A673 (cell line): Measurements from ENCODE around the gene HLA-B. TPM values are rescaled to one million over a fixed set of nuclear protein-coding genes. Genes with fewer than 3 reads are reported as not detected.
A peak's percentile ranks its signal among the peaks of the same experiment; 100 is the strongest.

Experiments used
- BruUV-seq: library from RNA; stranded (reverse); fragments of 400-500 nt; replicated peaks from 2 replicates; lab custom pipeline; 2021; lab: Mats Ljungman, UMichigan
- CTCF ChIA-PET: fragments of 300-600 bp; sonication (Branson Sonifier 250); formaldehyde crosslinking; loops from one replicate; lab custom pipeline; 2022; ENCODE audit warnings: antibody characterized with exemption; lab: Charles Lee
- POLR2A ChIA-PET: fragments of 300-600 bp; sonication (Branson Sonifier 250); formaldehyde crosslinking; loops from one replicate; lab custom pipeline; 2022; ENCODE audit warnings: antibody characterized with exemption; ENCODE audit not compliant: low non-redundant PET; lab: Charles Lee
- DNase-seq: peaks from one replicate; pipeline ENCODE4 v3.0.0-alpha.2; 2015; ENCODE audit warnings: low spot score
- H3K27ac ChIP-seq: fragments of 200-600 bp; sonication (generic); 2 replicates; pipeline ENCODE4 v1.5.1; 2016; ENCODE audit warnings: mixed run types, low read depth, mild to moderate bottlenecking, mixed read lengths, antibody characterized with exemption, low read length; ENCODE audit not compliant: poor library complexity, severe bottlenecking
- H3K27me3 ChIP-seq: fragments of 200-600 bp; sonication (generic); replicated peaks from 2 replicates; pipeline ENCODE4 v1.6.1; 2017; ENCODE audit warnings: mixed run types, low read depth, mild to moderate bottlenecking, mixed read lengths, antibody characterized with exemption, low read length; ENCODE audit not compliant: insufficient read depth, poor library complexity
- H3K36me3 ChIP-seq: fragments of 200-600 bp; sonication (generic); 2 replicates; pipeline ENCODE4 v1.6.1; 2016; ENCODE audit warnings: mixed run types, mild to moderate bottlenecking, mixed read lengths, antibody characterized with exemption, low read length; ENCODE audit not compliant: insufficient read depth, poor library complexity, severe bottlenecking
- H3K4me1 ChIP-seq: fragments of 200-600 bp; sonication (generic); 2 replicates; pipeline ENCODE4 v1.6.1; 2017; ENCODE audit warnings: mixed run types, mild to moderate bottlenecking, mixed read lengths, antibody characterized with exemption, low read length; ENCODE audit not compliant: insufficient read depth, poor library complexity, severe bottlenecking
- H3K4me3 ChIP-seq: fragments of 200-600 bp; sonication (generic); 2 replicates; pipeline ENCODE4 v1.5.1; 2016; ENCODE audit warnings: low read depth, mixed run types, mild to moderate bottlenecking, mixed read lengths, low read length; ENCODE audit not compliant: poor library complexity, severe bottlenecking
- H3K9me3 ChIP-seq: fragments of 200-600 bp; sonication (generic); 2 replicates; pipeline ENCODE4 v1.6.1; 2016; ENCODE audit warnings: mixed run types, low read depth, mild to moderate bottlenecking, mixed read lengths, antibody characterized with exemption, low read length; ENCODE audit not compliant: poor library complexity, severe bottlenecking
- CTCF ChIP-seq: fragments of 300-800, 200-600 bp; sonication (generic); conservative IDR thresholded peaks from 2 replicates; pipeline ENCODE4 v1.5.1; 2017; ENCODE audit warnings: low read depth, mild to moderate bottlenecking, antibody characterized with exemption, low read length, moderate library complexity, mixed read lengths
- EZH2 ChIP-seq: fragments of 200-600 bp; sonication (generic); IDR thresholded peaks from 2 replicates; pipeline ENCODE4 v1.6.1; 2017; ENCODE audit warnings: borderline replicate concordance, low read depth, mild to moderate bottlenecking, mixed read lengths, antibody characterized with exemption, low read length; ENCODE audit not compliant: poor library complexity, severe bottlenecking
- intact Hi-C: fragments of 100-400 bp; cut with micrococcal nuclease; formaldehyde crosslinking; loops from one replicate; pipeline ENCODE4 v1.10.0; 2022; ENCODE audit not compliant: unreplicated experiment
- total RNA-seq: library from RNA; stranded (reverse); gene quantifications from 2 replicates; pipeline ENCODE4 v1.2.3, GENCODE V29; 2021

Gene HLA-B
- total RNA-seq, 1 experiment from 2014 or later = 27.3 TPM

DNA sequence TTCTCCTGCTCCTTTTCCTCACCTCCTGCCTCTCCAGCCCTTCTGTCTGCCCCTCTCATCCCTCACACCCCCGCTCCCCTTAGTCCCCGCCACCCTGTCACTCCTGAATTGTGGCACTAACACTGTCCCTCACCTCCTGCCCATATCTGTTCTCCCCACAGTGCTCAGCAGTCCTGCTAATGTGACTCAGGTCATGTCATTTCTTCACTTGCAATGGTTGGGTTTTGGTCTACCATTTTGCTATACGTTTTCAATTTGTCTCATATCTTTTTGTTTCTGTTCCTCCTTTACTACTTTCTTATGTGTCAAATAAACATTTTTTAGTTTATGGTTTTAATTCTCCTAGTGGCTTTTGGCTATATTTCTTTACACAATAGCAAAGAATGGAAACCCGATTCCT is 1.3 kb upstream of the HLA-B start:
- no peak overlapping the region for H3K4me3 ChIP-seq
- TF ChIP-seq EZH2 (no peak), CTCF (no peak)
- ChIA-PET POLR2A (no interaction called here), CTCF (no interaction called here)
- peaks cover 6% of the 10 kb centered on the region for H3K4me1 ChIP-seq
- no peak for DNase-seq
- H3K27ac ChIP-seq = no peak overlapping the region
- BruUV-seq = no TSS peak
- intact Hi-C loops = no loop called here
- peaks cover 66% of the 10 kb centered on the region for H3K27me3 ChIP-seq
- H3K36me3 ChIP-seq = no peaks in the 10 kb centered on the region
- H3K9me3 ChIP-seq = no peaks in the 10 kb centered on the region

DNA sequence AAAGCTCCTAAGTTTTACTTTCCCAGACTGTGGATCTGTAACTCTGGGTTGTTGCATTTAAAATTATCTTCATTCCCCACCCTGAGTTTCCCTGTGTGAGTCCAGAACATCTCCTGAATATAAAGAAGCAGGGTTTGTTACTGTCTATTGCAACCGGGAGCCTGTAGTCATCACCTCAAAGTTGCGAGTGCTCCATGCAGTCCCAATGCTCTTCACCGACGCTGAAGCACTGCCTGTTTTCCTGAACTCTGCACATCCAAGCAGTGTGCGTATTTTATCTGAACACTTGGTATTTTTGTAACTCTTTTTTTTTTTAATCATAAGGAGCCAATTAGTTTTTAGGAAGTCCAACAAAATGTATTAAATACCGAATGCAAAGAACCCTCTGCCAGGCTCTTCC is 907 bp upstream of the HLA-B start:
- H3K4me3 ChIP-seq = peak overlapping the region; percentile 72
- intact Hi-C loops = no loop called here
- H3K27ac ChIP-seq = no peak overlapping the region

DNA sequence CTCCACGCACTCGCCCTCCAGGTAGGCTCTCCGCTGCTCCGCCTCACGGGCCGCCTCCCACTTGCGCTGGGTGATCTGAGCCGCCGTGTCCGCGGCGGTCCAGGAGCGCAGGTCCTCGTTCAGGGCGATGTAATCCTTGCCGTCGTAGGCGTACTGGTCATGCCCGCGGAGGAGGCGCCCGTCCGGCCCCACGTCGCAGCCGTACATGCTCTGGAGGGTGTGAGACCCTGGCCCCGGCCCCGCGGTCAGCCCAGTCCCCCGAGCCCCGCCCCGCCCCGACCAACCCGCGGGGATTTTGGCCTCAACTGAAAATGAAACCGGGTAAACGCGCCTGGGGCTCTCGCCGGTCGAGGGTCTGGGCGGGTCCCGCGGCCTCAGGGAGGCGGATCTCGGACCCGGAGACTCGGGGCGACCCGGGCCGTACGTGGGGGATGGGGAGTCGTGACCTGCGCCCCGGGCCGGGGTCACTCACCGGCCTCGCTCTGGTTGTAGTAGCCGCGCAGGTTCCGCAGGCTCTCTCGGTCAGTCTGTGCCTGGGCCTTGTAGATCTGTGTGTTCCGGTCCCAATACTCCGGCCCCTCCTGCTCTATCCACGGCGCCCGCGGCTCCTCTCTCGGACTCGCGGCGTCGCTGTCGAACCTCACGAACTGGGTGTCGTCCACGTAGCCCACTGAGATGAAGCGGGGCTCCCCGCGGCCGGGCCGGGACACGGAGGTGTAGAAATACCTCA is 598 bp downstream of the HLA-B start:
- peak overlapping the region; percentile 72 for H3K4me3 ChIP-seq
- BruUV-seq = TSS peak; percentile 57
- peaks cover 6% of the 10 kb centered on the region for H3K4me1 ChIP-seq
- peak overlapping the region; percentile 32 for H3K27ac ChIP-seq
- ChIA-PET CTCF (no interaction called here), POLR2A (no interaction called here)
- H3K36me3 ChIP-seq = no peaks in the 10 kb centered on the region
- H3K27me3 ChIP-seq = peaks cover 55% of the 10 kb centered on the region
- intact Hi-C loops = no loop called here
- no peak for TF ChIP-seq EZH2
- TF ChIP-seq CTCF = peak; percentile 36
- peak; percentile 20 for DNase-seq
- H3K9me3 ChIP-seq = no peaks in the 10 kb centered on the region

More for the DNA sequence above, 907 bp upstream of the HLA-B start:
- H3K27me3 ChIP-seq = peaks cover 62% of the 10 kb centered on the region
- H3K36me3 ChIP-seq = no peaks in the 10 kb centered on the region
- no peak for TF ChIP-seq EZH2
- TF ChIP-seq CTCF = no peak
- ChIA-PET POLR2A (no interaction called here), CTCF (no interaction called here)
- H3K9me3 ChIP-seq = no peaks in the 10 kb centered on the region
- H3K4me1 ChIP-seq = peaks cover 6% of the 10 kb centered on the region
- no peak for DNase-seq
- no TSS peak for BruUV-seq
